Measurements from ENCODE around the gene CASZ1.
A peak's percentile ranks its signal among the peaks of the same experiment; 100 is the strongest.

Gene CASZ1

DNA sequence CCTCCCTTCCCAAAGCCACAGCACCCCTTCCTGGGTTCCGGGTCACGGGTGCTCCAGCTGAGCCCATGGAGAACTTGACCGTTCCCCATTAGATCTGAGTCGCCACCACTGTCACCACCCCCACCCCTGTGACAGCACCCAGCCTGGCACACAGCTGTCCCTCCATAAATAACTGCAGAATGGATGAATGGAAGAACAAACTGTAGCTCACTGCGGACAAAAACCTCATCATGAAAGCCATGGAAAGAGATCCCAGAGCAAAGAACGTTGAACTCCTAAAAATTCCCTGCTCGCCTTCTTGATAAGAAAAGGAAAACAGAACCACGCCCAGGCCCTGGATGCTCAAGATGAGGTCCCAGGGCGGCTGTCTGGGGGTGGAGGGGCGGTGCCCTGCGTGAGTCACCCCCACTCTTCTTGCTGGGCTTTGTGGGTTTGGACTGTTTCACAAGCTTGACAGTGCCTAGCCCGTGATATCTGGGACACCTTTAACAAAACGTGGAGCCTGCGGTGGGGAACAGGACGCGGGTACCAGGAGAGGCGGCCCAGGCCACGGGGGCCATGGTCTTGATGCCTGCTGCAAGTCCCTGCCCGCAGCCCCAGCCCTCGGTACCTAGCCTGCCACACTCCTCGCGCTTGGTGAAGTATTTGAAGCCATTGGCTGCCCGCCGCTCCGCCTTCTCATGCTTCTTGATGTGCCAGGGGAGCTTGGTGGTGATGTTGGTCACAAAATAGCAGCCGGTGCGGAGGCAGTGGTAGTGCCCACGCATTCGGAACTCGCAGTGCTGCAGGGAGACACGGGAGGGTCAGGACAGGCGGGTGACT is 151.9 kb downstream of the CASZ1 start:
- DNase-seq (ENCODE audit: extremely low read depth in 1 of 2, low read depth in 1 of 2), result peak in 1 of 2 donors; percentile 13

DNA sequence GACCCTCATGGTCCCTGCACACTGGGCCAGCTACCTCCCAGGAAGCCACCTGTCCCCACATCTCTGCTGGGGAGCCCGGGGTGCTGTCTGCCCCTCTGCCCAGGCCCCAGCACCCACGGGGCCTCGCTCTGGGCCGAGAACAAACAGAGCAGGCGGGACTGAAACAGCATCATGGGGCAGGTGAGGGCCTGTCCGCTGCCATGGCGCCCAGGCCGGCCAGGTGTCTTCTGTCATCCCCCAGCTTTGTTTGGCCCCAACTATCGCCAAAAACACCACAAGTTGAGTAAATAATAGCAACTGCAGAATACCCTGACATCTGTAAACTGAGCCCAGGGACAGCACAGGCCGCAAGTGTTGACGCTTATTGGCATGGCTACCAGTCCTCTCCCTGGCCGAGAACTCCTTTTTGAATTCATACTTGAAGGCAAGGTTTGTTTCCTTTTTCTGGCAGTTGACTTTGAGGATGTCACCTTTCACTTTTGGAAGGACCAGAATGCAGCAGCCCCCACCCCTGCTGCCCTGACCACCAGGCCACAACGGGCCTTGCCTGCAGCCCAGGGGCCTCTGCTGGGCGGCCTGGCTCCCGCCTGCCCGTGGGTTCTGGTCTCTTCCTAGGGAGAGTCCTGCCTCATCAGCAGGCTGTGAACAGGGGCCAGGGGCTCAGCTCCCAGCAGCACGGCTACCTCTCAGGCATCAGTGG is 152.7 kb downstream of the CASZ1 start:
- DNase-seq (ENCODE audit: extremely low read depth in 1 of 2, low read depth in 1 of 2), result no peak

DNA sequence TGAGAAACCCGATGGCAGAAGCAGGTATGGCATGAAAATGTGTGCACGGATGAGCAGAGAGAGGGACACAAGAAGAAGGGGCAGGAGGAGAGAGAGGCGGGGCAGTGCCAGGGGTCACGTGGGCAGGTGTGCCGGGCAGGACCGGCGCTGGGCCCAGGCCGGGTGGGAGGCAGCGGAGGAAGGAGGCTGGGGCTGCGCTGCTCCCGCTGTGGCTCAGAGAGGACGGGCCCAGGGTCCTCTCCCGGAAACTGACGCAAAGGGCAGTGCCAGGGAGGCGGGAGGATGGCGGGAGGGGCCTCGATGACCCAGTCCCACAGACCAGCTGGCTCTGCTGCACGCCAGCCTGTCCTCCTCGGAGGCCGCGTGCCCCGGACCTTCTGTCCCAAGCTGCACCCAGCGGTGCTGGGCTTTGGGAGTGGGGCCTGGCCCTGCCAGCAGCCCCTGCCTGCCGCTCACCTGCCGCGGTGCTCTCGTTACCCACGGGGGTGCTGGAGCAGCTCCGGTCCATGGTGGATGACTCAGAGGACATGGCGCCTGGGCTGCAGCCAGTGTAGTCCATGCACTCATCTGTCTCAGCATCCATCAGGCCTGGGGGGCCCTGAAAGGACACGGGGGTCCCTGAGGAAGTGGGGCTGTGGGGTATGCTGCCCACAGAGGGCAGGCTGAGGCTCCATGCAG is 153.9 kb downstream of the CASZ1 start:
- DNase-seq (ENCODE audit: extremely low read depth in 1 of 2, low read depth in 1 of 2), result no peak

DNA sequence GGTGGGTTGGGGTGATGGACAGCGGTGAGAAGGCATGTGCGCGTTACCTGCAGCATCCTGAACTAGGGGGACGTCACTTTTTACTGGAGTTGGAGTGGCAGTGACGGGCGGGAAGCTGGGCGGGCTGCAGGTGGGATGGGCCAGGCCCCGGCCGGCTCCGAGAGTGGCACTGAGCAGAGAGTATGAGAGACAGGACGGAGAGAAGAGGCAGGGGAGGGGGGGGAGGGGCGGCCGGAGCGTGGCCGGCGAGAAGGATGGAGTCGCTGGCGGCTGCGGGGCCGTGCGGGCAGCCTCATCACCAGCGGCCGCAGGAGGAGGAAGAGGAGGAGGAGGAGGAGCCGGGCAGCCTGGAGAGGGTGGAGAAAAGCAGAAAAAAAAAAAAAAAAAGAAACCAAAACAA is 154.5 kb downstream of the CASZ1 start:
- no peak for DNase-seq (ENCODE audit: extremely low read depth in 1 of 2, low read depth in 1 of 2)

DNA sequence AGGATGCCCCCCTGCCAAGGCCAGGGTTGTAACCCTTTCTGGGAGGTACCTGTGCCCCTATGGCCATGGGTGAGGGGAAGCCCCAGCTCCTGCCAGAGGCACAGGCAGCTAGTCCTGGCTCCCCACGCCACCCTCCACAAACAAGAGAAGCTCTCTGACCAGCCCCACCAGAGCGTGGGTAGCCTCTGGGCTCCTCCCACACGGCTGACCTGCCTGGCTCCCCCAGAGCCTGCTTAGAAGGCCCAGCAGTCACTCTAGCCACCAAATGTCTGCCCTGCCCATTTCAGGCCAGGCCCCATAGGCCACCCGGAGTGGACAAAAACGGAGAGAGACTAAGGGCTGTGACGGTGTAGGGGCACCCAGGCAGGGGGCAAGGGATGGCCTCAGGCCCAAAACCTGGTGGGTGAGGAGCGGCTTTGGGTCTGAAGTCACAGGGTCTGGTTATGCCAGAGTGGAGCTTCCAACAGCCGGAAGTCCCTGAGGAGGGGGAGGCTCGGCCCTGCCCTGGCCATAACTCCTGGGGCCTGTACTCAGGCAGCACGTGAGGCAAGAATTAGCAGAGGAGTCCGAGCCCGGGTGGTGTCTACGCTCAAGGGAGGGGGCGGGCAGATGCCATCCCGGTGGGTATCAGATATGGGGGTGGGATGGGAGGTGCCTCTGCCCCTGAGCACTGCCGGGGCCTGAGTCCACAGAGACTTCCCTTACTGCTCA is 155.4 kb downstream of the CASZ1 start:
- no peak for DNase-seq (ENCODE audit: extremely low read depth in 1 of 2, low read depth in 1 of 2)

DNA sequence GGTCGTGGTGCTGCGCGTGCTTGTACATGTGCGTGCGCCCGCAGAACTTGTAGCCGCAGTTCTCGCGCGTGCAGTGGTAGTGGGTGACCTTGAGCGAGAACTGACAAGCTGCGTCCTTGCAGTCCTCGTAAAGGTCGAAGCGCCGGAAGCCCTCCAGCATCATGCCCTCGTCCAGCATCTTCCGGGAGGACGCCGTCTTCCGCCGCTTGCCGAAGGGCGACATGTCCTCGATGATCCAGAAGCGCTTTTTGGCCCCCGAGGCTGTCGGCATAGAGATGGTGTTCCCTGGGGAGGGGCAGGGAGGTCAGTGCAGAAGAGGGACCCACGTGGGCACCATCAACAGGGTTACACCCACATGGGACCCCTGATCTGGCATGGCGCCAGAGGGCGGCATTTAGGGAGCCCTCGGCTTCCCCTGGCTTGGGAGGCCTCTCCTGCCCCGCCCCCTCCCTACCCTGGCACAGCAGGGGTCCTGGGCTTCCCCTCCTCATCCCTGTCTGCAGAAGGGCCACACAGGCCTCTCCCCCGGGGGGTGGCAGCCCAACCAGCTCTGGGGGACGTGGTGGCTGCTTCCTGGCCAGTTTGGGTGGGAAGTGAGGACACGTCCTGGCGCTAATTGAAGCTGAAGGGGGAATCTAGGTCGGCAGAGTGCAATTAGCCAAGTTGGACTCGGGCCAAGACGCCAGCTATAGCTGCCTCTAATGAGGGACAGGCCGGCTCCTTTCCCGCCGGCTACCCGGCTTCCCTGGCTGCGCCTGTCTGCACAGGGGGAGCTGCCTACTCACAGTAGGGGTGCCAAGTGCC is 156.5 kb downstream of the CASZ1 start:
- DNase-seq (ENCODE audit: extremely low read depth in 1 of 2, low read depth in 1 of 2), result no peak

DNA sequence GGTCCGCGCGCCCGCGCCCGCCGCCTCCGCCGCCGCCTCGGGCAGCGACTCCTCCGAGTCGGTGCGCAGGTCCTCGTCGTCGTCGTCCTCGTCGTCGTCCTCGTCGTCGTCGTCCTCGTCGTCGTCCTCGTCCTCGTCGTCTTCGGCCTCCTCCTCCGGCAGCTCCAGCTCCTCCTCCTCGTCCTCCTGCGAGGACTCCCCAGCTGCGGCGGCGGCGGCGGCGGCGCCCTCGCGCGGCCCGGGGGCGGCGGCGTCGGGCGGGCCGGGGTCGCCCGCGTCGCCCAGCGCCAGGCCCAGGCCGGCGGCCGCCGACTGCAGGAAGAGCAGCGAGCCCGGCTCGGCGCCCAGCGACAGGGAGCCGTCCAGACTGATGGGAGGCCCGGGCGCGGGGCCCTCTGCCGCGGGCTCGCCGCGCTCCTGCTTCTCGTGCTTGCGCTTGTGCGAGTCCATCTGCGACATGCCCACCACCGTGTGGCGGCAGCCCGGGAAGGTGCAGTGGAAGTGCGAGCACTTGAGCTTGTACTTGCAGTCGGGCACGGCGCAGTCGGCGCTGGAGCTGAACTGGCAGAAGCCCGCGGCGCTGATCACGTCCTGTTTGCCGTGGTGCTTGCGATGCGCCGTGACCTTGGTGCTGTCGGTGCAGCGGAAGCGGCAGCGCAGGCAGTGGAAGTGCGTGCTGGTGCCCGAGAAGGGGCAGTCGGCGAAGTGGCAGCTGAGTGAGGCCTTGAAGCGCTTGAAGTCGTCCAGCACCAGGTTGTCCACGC is 157.3 kb downstream of the CASZ1 start:
- DNase-seq (ENCODE audit: extremely low read depth in 1 of 2, low read depth in 1 of 2), result no peak

DNA sequence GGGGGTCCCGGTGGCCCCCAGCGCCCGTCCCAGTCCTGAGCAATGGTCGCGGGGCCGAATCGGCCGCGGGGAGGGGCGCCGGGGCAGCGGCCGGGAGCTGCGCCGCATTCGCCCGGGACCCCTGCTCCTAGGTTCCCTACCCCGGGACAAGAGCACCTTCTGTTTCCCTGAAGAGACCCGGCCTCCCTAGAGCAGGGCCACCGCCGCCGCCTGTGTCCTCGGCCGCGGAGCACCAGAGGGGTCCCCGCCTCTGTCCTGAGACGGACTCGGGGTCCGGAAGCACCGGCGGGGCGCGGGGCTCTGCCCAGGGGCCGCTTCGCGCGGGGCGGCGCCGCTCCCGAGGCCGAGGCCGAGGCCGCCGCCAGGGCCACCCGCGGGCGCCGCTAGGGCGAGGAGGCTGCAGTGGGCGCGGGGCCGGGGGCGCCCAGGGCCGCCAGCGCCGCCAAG is 157.9 kb downstream of the CASZ1 start:
- DNase-seq (ENCODE audit: extremely low read depth in 1 of 2, low read depth in 1 of 2), result no peak

DNA sequence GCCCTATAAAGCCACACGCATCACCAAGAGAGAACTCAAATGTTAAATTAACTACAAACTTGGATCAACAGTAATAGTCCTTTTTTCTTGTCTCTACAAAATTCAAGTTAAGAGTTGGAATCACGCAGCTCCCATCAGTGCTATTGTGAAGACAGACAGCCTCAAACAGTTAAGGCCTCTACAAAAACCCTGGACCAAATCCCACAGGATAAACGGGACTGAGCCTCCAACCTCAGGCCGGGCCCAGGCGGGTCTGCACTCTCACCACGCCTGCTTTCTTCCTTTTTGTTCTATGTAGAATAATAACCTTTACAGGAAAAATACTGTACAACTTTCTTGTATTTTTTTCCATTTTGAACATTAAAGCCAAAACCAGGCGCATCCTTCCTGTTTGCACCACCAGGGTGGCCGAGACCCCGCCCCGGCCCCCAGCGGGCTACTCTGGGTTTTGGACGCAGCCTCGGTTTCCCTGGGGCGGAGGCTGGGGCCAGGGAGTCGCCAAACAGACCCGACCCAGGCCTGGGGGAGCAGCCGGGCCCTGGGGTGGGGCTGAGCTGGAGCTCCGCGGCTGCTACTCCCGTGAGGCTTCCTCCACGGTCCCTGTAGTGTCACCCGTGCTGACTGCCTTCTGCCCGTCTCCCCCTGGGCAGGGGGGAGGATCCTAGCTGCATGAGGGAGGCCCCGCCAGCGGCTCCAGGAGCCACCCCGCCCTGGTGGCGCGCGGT is 158.4 kb downstream of the CASZ1 start:
- DNase-seq (ENCODE audit: extremely low read depth in 1 of 2, low read depth in 1 of 2), result no peak

DNA sequence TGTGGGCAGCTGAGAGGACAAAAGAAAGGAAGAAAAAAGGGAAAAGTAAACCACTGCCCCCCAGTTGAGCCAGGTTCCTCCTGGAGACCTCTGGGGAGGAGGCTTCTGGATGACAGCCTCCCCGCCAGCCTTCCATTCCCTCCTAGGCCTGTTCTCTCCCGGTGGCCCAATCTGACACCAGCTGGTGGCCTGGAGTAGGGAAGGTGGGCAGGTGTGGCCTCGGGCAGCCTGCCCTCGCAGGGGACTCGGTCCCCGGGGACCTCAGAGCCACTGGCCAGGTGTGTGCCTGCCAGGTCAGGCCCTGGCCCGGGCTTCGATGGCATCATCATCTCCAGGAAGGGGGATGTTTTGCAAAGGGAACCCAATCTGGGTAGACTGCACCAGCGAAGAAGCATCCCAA is 159.0 kb downstream of the CASZ1 start:
- no peak for DNase-seq (ENCODE audit: extremely low read depth in 1 of 2, low read depth in 1 of 2)

DNA sequence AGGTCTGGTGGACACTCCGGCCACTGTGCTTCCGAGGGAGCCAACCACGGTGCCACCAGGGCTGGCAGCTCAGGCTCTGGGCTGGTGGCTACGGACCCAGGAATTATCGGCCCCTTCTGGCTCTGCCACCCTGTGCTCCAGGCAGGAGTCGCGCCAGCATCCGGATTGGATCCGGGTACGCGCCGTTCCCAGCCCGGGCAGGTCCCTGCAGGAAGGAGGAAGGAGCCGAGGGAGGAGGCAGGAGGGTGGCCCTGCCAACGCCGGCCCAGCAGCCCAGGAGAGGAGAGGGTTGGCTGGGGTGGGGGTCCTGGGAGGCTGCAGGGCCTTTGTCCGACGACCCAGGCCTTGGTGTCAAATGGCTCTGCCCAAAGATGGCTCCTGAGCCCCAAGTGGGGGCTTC is 160.5 kb downstream of the CASZ1 start:
- no peak for DNase-seq (ENCODE audit: extremely low read depth in 1 of 2, low read depth in 1 of 2)

DNA sequence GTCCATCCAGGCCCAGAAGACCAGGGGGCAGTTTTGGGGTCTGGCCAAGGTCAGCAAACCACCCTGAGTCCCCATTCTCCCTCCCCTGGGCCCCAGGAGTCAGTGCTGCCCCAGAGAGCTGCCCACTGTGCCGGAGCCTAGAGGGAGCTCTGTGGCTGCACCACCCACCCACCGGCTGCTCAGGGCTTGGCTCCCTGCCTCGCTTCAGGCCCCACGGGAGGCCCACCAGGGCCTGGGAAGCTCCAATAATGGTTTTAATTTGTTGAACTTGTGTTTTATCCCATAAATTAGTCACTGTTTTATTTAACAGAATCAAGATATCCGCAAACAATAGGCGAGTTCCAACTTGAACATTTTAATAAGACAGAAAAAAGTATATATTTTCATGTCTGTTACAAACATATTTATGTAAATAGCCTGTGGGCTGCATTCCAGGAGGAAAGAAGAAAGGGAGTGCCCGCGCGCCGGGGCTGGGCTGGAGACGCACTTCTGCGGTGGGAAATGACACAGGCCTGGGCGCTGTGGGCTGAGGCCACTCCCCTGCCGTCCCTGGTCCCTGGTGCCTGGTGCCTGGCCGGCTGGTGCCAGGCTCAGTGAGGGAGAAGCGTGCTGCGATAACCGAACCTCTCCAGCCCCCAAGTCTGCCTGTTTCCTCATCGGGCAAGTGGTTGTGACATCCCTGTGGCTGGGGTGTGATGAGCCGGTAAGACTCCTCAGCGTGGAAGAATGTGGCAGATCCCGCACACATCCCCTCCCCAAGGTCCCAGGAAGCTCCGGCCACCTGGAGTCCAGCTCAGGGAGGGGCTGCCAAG is 161.2 kb downstream of the CASZ1 start:
- DNase-seq (ENCODE audit: extremely low read depth in 1 of 2, low read depth in 1 of 2), result no peak

DNA sequence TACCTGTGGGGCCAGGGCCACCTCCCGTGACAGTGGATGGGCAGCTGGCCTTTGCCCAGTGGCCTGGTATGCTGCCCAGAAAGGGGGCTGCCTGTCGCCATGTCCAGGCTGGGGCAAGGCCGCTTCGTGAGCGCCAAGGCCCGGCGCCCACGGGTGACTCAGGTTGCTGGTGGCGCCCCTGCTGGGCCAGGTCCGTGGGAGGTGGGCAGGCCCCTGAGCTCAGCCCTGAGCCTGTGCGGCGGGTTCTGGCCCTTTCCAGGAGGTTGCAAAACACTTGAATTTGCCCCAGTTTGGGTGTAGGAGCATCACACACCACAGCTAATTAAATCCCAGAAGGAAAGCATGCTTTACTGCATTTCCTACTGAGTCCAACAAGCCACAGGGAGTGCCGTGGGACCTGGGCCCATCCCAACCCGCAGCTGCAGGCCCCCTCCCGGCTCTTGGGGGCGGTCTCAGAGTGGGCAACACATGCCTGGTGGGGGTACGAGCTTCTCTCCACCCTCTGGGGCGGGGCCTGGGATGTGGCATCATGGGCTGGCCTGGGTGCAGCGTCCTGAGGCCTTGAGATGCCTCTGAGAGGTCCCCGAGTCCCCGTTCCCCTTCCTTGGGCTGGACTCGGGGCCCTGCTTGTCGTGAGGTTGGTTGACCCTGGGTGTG is 161.9 kb downstream of the CASZ1 start:
- no peak for DNase-seq (ENCODE audit: extremely low read depth in 1 of 2, low read depth in 1 of 2)

DNA sequence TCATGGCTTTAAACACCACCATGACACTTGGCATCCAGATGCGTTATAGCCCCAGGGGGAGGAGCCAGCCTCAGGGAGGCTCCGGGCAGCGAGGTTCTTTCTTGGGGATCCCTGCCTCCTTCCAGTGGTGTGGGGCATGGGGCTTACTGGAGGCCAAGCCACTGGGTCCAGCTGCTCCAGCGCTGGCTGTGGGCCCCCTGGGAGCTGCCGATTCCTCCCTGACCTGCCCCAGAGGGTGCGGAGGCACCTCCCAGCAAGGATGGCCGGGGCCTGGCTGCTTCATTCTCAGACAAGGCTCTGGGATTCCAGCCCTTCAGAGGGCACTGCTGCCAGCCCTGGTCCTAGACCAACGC is 162.4 kb downstream of the CASZ1 start:
- no peak for DNase-seq (ENCODE audit: extremely low read depth in 1 of 2, low read depth in 1 of 2)

DNA sequence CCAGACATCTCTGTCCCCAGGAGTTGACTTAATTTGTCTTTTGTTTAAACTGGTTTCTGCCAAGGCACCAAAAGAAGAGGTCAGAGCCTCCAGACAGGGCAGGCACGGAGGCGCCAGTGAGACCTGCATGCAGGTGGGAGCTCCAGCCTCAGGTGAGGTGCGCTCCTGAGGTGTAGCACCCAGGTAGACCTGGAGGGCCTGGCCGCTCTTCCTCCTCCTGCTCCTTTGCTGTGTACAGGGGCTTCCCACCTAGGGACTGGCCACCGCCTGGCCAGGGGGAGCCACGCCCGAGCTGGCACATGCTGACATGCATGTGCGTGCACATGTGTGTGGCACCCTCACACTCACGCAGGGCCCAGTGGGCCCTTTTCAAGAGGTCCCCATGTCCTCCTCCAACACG is 163.0 kb downstream of the CASZ1 start:
- DNase-seq (ENCODE audit: extremely low read depth in 1 of 2, low read depth in 1 of 2), result no peak

DNA sequence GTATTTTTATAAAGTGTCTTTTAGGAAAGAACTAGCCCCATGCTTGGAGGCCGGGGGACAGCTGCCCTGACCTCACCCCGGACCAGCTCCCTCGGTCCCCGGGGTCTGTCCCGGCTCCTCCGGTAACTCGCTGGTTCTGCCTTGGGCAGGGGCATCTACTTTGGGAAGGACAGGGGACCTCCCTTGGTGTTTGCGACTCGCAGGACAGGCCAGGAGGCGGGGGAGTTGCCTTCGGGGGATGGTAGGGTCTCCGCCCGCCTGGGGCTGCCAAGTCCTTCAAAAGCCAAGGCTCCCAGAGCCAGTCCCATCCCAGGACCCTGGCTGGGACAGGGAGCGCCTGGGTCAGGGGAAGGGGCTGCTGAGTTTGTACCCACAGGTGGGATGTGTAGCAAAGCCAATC is 163.8 kb downstream of the CASZ1 start:
- no peak for DNase-seq (ENCODE audit: extremely low read depth in 1 of 2, low read depth in 1 of 2)

DNA sequence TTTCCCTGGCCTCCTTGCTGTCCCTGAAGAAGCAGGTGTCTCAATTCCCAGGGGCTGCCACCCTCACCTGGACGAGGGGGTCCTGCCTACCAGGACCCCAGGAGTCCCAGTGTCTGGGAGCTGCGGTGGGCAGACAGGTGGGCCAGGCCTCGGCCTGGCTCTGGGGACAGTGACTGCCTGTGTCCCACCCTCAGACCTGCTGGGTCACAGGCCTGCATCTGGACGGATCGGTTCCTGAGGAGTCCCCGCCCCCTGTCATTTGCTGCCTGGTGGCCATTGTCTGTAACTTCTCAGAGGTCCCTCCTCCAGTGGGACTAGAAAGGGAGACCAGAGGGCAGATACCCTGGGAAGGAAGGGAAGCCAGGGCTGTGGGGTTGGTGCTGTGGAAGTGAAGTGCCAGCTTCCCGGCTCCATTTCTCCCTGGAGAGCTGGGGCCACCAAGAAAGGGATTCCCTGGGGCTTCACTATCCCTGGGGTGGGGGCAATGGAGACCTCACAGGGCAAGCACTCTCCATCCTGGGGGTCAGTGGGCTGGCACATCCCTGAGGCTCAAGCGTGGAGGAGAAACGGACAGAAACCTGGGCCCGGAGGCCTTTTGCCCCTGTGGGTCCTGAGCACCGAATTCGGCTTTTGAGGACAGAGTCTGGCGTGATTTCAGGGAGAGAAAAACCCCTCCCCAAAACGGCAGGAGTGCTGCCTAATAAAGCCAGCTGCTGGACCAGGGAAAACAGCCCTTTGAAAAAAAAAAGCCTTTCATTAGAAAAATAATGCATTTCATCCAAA is 164.4 kb downstream of the CASZ1 start:
- DNase-seq (ENCODE audit: extremely low read depth in 1 of 2, low read depth in 1 of 2), result no peak
